HG02798 (cell line): ENCODE data around the gene ZNF621.
A peak's percentile ranks its signal among the peaks of the same experiment; 100 is the strongest.

ENCODE experiments used
- ATAC-seq: cut with Tn5 transposase; IDR thresholded peaks from one replicate; pipeline ENCODE4 v1.9.1; 2021; ENCODE audit warnings: mild to moderate bottlenecking; ENCODE audit not compliant: unreplicated experiment, poor library complexity

Gene ZNF621

GRCh38 chr3:40524568-40525285 lies at the start of gene ZNF621:
ZNF621 (plus strand) TSS chr3:40524960; CDS start chr3:40525841, 881 bp downstream.
- ATAC-seq = peak; percentile 99

GRCh38 chr3:40476478-40477470 lies 48.0 kb upstream of the ZNF621 start, which contains the start of gene ZNF619:
ZNF619 (plus strand) TSS chr3:40477122; CDS start chr3:40477980, 858 bp downstream.
- peak; percentile 87 for ATAC-seq

DNA sequence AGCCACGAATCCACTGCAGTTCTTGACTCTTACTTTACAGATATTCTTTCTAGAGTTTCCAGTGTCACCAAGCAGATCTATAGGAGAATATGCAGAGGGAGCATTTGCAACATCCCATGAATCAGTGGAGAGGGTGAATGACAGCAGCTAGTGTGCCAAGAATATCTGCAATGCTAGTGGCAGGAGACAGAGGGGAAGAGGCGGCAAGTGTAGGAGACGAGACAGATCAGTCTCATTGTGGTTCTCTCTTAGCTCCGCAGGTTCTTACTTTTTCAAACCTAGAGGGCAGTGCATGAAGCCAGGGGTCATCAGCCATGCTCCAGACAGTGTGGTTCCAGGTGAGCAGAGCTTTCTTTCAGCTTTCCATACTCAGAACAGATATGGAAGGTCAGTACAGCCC lies 47.1 kb upstream of the ZNF621 start:
- ATAC-seq = no peak

DNA sequence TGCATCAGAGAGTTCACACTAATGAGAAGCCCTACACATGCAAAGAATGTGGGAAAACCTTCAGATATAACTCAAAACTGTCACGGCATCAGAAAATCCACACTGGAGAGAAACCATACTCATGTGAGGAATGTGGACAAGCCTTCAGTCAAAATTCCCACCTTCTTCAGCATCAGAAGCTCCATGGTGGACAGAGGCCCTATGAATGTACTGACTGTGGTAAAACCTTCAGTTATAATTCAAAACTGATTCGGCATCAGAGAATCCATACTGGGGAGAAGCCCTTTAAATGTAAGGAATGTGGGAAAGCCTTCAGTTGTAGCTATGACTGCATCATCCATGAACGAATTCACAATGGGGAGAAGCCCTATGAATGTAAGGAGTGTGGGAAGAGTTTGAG lies 37.6 kb upstream of the ZNF621 start:
- no peak for ATAC-seq

GRCh38 chr3:40490916-40491315 lies 33.8 kb upstream of the ZNF621 start:
- no peak for ATAC-seq

DNA sequence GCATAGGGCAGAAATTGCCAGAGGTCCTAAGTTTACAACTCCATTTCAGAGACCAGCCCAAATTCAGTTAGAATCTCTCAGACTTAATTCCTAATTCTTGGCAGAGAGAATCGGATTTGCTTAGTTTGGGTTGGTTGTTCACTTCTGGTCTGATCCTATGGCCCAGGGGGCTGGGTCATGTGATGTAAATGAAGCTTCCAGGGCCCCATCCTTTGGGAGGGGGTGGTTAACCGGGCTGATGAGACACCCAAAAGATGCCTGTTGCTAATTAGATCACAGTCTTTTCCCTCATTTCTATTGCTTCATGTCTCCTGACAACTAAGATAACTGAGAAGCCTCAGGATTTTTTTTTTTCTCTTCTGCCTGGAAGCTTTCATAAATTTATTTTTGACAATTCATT lies 30.1 kb upstream of the ZNF621 start:
- no peak for ATAC-seq

GRCh38 chr3:40497288-40497687 lies 27.5 kb upstream of the ZNF621 start:
- no peak for ATAC-seq

DNA sequence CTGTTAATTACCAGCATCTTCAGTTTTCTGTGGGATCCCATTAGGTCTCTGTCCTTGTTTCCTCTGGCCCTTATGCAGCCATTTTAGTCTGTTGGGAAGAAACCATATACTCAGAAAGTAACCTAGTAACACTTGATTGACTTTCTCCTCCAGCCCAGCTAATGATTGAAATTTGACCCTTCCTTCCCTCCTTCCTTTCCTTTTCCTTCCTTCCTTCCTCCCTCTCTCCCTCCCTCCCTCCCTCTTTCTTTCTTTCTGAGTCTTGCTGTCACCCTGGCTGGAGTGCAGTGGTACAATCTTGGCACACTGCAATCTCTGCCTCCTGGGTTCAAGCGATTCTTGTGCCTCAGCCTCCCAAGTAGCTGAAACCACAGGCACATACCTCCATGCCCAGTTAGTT lies 24.8 kb upstream of the ZNF621 start:
- ATAC-seq = no peak

DNA sequence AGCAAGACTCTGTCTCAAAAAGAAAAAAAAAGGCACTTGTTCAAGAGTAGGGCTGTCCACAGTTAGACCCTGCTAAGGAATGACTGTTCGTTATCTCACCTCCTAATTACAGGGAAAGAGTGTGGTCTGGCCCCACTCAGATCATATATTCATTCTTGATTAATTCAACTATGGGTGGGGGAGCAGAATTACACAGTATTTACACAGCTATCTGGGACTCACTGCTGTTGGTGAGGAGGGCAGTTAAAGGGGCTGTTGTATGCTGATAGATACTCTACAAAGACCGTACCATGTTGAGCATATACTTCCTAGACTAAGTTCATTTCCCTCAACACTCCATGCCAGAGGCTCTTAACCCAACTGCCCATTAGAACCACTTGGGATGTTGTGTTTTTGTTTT lies 22.7 kb upstream of the ZNF621 start:
- no peak for ATAC-seq

DNA sequence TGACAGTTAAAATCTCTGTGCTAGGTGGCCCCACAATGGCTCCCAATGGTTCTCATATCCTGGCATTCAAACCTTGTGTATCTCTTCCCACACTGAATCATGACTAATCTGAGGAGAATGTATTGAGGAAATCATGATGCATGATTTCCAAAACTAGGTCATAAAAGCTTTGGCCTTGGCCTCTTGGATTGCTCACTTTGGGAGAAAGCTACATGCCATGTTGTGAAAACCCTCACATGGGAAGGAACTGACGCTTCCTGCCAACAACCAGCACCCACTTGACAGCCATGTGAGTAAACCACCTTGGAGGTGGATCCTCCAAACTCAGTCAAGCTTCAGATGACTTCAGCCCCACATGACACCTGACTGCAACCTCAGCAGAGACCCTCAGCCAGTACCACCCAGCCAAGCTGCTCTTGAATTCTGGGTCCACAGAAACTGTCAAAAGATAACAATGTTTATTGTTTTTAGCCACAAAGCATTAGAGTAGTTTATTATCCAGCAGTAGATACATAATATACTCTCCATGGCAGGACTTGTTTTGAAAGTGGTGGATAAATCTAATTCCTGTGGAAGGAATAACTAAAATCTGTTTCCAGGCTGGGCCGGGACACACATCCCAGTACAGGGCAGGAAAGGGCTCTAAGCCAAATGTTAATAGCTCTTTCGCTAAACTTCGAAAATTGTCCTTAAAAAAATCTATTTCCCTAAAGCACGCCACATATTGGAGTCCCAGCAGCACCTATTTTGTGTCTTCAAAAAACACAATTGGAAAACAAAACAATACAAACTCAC lies 19.9 kb upstream of the ZNF621 start:
- ATAC-seq = no peak

GRCh38 chr3:40505599-40506462 lies 18.9 kb upstream of the ZNF621 start, which contains the start of gene ZNF620:
ZNF620 (plus strand) TSS chr3:40506039; CDS start chr3:40506353, 314 bp downstream.
- peak; percentile 81 for ATAC-seq

DNA sequence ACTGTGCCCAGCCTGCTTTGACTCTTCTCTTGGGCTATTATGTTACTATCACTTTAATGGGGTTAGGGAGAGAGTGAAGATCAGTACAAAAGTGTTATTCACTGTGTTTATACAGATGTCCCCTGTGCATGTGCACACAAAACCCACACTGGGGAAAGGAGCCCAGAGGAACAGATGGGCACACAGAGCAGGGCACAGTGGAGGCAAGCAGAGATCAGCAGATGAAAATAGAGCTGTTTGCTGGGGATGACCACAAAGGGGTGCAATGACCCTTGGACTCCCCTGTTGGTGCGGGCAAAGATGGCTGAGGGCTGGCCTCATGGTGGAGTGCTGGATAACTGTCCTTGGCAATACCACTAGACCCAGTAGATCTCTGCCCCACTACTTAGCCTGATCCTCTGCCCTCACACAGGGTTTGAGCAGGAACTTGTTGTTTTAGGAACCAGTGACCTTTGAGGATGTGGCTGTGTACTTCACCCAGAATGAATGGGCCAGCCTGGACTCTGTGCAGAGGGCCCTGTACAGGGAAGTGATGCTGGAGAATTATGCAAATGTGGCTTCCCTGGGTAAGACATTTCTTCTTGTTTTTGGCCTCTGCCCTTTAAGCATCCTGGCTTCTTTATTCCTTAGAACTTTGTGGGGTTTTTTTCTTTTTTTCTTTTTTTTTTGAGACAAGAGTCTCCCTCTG lies 13.6 kb upstream of the ZNF621 start:
- no peak for ATAC-seq

DNA sequence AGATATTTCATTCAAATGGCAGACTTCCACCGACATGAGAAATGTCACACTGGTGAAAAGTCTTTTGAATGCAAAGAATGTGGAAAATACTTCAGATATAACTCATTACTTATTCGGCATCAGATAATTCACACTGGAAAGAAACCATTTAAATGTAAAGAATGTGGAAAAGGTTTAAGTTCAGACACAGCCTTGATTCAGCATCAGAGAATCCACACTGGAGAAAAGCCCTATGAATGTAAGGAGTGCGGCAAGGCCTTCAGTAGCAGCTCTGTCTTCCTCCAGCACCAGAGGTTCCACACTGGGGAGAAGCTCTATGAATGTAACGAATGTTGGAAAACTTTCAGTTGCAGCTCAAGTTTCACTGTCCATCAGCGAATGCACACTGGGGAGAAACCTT lies 8.6 kb upstream of the ZNF621 start:
- no peak for ATAC-seq

GRCh38 chr3:40518067-40518466 lies 6.7 kb upstream of the ZNF621 start:
- no peak for ATAC-seq

- no peak for ATAC-seq
Measured at GRCh38 chr3:40518848-40519247, 5.9 kb upstream of the ZNF621 start.

DNA sequence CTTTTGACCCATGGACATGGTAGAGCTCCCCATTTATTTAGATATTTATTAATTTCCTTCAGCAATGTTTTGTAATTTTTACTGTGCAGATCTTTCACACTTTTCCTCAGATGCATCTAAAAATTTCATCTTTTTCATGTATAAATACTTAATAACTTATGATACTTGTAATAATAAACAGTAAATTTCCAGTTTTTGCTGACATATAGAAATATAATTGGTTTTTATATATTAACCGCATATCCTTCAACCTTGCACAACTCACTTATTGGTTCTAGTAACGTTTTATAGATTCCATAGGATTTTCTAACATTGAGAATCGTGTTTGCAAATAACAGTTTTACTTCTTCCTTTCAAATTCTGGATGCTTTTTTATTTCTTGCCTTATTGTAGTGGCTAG lies 3.5 kb upstream of the ZNF621 start:
- no peak for ATAC-seq

DNA sequence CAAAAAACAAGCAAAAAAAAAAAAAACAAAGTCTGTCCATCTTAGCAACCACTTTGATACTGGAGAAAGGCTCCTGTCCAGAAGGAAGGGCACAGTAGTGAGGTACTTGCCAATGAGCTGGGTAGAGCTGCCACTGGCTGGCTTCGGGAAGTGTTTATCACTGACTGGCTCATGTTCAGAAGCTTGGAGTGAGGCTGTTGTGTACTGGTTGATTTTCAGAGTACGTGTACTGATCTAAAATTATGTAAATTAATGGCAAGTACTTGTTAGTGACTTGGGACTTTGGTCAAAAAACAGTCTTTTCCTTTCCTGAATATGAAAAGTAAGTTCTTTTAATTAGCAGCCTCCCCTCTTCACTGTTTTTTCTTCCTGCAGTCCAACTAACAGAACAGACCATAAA lies 979 bp upstream of the ZNF621 start:
- ATAC-seq = no peak

DNA sequence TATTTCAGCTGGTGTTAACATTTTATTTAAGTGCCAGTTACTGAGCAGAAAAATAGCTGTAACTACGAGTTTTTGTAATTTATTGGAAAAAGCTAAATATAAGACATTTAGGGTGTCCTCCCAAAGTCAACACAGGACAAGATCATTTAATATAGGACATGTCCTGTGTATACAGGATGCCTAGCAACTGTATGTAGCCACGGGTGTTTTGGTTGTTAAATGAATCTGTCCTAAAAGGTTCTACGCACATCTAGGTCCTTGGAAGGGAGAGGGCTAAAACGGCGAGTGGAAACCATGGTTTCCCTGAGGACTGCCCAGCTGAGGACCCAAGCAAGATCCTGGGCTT lies 565 bp upstream of the ZNF621 start:
- peak; percentile 8 for ATAC-seq

GRCh38 chr3:40528426-40528825 lies 3.7 kb downstream of the ZNF621 start:
- no peak for ATAC-seq
